Smooth muscle cell (in vitro differentiated cells): ENCODE measurements around the gene IL17RB. TPM values are rescaled to one million over a fixed set of nuclear protein-coding genes. Genes with fewer than 3 reads are reported as not detected.

Experiments
- DNase-seq: peaks from one replicate; lab custom pipeline; 2025; ENCODE audit not compliant: unreplicated experiment; lab: John Stamatoyannopoulos, UW
- H2AFZ ChIP-seq: fragments of 200-600 bp; sonication (generic); 2 replicates; pipeline ENCODE4 v1.6.0; 2016; ENCODE audit warnings: antibody characterized with exemption, low read depth, mild to moderate bottlenecking
- H3F3A ChIP-seq: fragments of 200-600 bp; sonication (generic); 2 replicates; pipeline ENCODE4 v1.6.0; 2017; ENCODE audit warnings: antibody characterized with exemption, low read depth
- H3K27ac ChIP-seq: fragments of 200-600 bp; sonication (generic); 2 replicates; pipeline ENCODE4 v1.5.1; 2016; ENCODE audit warnings: low read depth, mild to moderate bottlenecking
- H3K27me3 ChIP-seq: fragments of 200-600 bp; sonication (generic); 2 replicates; pipeline ENCODE4 v1.6.1; 2016; ENCODE audit warnings: low read depth, mild to moderate bottlenecking
- H3K36me3 ChIP-seq: fragments of 200-600 bp; sonication (generic); 2 replicates; pipeline ENCODE4 v1.5.1; 2016; ENCODE audit warnings: low read depth
- H3K4me1 ChIP-seq: fragments of 200-600 bp; sonication (generic); 2 replicates; pipeline ENCODE4 v1.5.1; 2016; ENCODE audit warnings: low read depth
- H3K4me2 ChIP-seq: fragments of 200-600 bp; sonication (generic); 2 replicates; pipeline ENCODE4 v1.6.0; 2016; ENCODE audit warnings: mild to moderate bottlenecking
- H3K4me3 ChIP-seq: fragments of 200-600 bp; sonication (generic); 2 replicates; pipeline ENCODE4 v1.5.1; 2016; ENCODE audit warnings: mild to moderate bottlenecking
- H3K79me2 ChIP-seq: fragments of 200-600 bp; sonication (generic); 2 replicates; pipeline ENCODE4 v1.6.0; 2016; ENCODE audit warnings: low read depth, mild to moderate bottlenecking
- H3K9ac ChIP-seq: fragments of 200-600 bp; sonication (generic); 2 replicates; pipeline ENCODE4 v1.6.0; 2016; ENCODE audit warnings: low read depth
- H3K9me3 ChIP-seq: fragments of 200-600 bp; sonication (generic); replicated peaks from 2 replicates; pipeline ENCODE4 v1.5.1; 2016; ENCODE audit warnings: low read depth
- H4K20me1 ChIP-seq: fragments of 200-600 bp; sonication (generic); 2 replicates; pipeline ENCODE4 v1.6.0; 2016; ENCODE audit warnings: low read depth
- CTCF ChIP-seq: fragments of 200-600 bp; sonication (generic); IDR thresholded peaks from 2 replicates; pipeline ENCODE4 v1.5.1; 2017; ENCODE audit warnings: borderline replicate concordance, mild to moderate bottlenecking, antibody characterized with exemption; ENCODE audit not compliant: insufficient read depth, poor library complexity, severe bottlenecking
- WGBS: methylation state at CpG from one replicate; pipeline ENCODE4 v1.1.7; 2016; ENCODE audit warnings: low lambda C conversion rate; 5-methylcytosine and 5-hydroxymethylcytosine counted together
- polyA plus RNA-seq: library from polyadenylated mRNA; unstranded; fragments of >200 nt; fragmentation: Nextera tagmentation; extraction: Ambion mirVana; gene quantifications from 2 replicates; pipeline ENCODE4 v1.2.1, GENCODE V29; 2016
- total RNA-seq: library from RNA; depleted of rRNA; stranded (reverse); fragments of >200 nt; gene quantifications from 2 replicates; pipeline ENCODE4 v1.2.3, GENCODE V29; 2014

IL17RB gene
- total and polyA plus RNA-seq, 2 experiments from 2014 or later = 0.40 TPM; not detected in 1

- Histone ChIP-seq H2AFZ (no peak overlapping the region), H3K27me3 (no peaks in the 10 kb centered on the region), H3F3A (no peaks in the 10 kb centered on the region), H3K4me1 (no peaks in the 10 kb centered on the region), H3K27ac (no peak overlapping the region), H3K9me3 (no peaks in the 10 kb centered on the region), H3K4me2 (no peak overlapping the region), H3K4me3 (no peak overlapping the region), H3K36me3 (peaks cover 7% of the 10 kb centered on the region), H3K9ac (no peak overlapping the region), H3K79me2 (no peaks in the 10 kb centered on the region), H4K20me1 (peaks cover 7% of the 10 kb centered on the region)
- DNase-seq = no peak
- TF ChIP-seq CTCF = no peak
- WGBS = 96% methylated on average over 1 of the region's 1 CpG
These were observed 16.8 kb downstream of the IL17RB start for GRCh38 chr3:53863145-53863544.

- H3K27ac ChIP-seq = no peak overlapping the region
- peaks cover 13% of the 10 kb centered on the region for H4K20me1 ChIP-seq
- no peak overlapping the region for H3K4me2 ChIP-seq
- TF ChIP-seq CTCF = no peak
- no peaks in the 10 kb centered on the region for H3K27me3 ChIP-seq
- H3K9me3 ChIP-seq = no peaks in the 10 kb centered on the region
- DNase-seq = no peak
- H3K79me2 ChIP-seq = no peaks in the 10 kb centered on the region
- no peaks in the 10 kb centered on the region for H3F3A ChIP-seq
- WGBS = 96% methylated on average over 5 of the region's 5 CpGs
- H2AFZ ChIP-seq = no peak overlapping the region
- H3K36me3 ChIP-seq = peaks cover 21% of the 10 kb centered on the region
- H3K4me1 ChIP-seq = no peaks in the 10 kb centered on the region
- H3K4me3 ChIP-seq = no peak overlapping the region
- no peak overlapping the region for H3K9ac ChIP-seq
These were observed 19.5 kb downstream of the IL17RB start for GRCh38 chr3:53865732-53866499.

- H3F3A ChIP-seq = peaks cover 10% of the 10 kb centered on the region
- H3K79me2 ChIP-seq = peaks cover 20% of the 10 kb centered on the region
- WGBS = 61% methylated on average over 10 of the region's 10 CpGs
- H3K4me1 ChIP-seq = peaks cover 9% of the 10 kb centered on the region
- no peak for TF ChIP-seq CTCF
- peaks cover 33% of the 10 kb centered on the region for H3K36me3 ChIP-seq
- no peak for DNase-seq
- H3K9me3 ChIP-seq = no peaks in the 10 kb centered on the region
- H3K4me3 ChIP-seq = peak overlapping the region; percentile 79
- H3K4me2 ChIP-seq = peak overlapping the region; percentile 91
- no peaks in the 10 kb centered on the region for H3K27me3 ChIP-seq
- peaks cover 6% of the 10 kb centered on the region for H4K20me1 ChIP-seq
- peak overlapping the region; percentile 82 for H3K9ac ChIP-seq
- no peak overlapping the region for H2AFZ ChIP-seq
- peak overlapping the region; percentile 60 for H3K27ac ChIP-seq
These were observed 34.3 kb downstream of the IL17RB start for GRCh38 chr3:53880396-53881345.
